Mesenchymal stem cell (in vitro differentiated cells and primary cell): Measurements from ENCODE around the gene AMY2A.
"Not testable (repeated sequence)": the region's sequence is repeated elsewhere in the genome, so short reads cannot be mapped to it uniquely, and the experiment has no call there.

Experiments
- DNase-seq: peaks from one replicate; pipeline ENCODE4 v3.0.0-alpha.2; 2013
- H2AFZ ChIP-seq: one replicate; pipeline ENCODE4 v1.6.1; 2013; ENCODE audit warnings: low read depth, mild to moderate bottlenecking, control low read depth, inconsistent platforms, low read length, moderate library complexity
- H2AK5ac ChIP-seq: 2 replicates; pipeline ENCODE4 v1.6.1; 2013; ENCODE audit warnings: low read length, moderate library complexity, mild to moderate bottlenecking, inconsistent platforms; ENCODE audit not compliant: severe bottlenecking
- H2BK120ac ChIP-seq: one replicate; pipeline ENCODE4 v1.6.1; 2013; ENCODE audit warnings: low read depth, mild to moderate bottlenecking, inconsistent platforms, low read length, moderate library complexity
- H2BK12ac ChIP-seq, 2 experiments: one replicate each; pipeline ENCODE4 v1.6.1; 2013; ENCODE audit warnings: inconsistent platforms in 2 of 2, low read length in 2 of 2, mild to moderate bottlenecking in 2 of 2, moderate library complexity in 2 of 2, control low read depth in 1 of 2
- H2BK15ac ChIP-seq: one replicate; pipeline ENCODE4 v1.6.1; 2013; ENCODE audit warnings: mild to moderate bottlenecking, low read depth, inconsistent platforms; ENCODE audit not compliant: poor library complexity, severe bottlenecking
- H2BK5ac ChIP-seq: 2 replicates; pipeline ENCODE4 v1.6.1; 2013; ENCODE audit warnings: low read depth, mild to moderate bottlenecking, low read length, control low read depth, inconsistent platforms; ENCODE audit not compliant: poor library complexity, severe bottlenecking
- H3K14ac ChIP-seq, 2 experiments: one replicate each; pipeline ENCODE4 v1.6.1; 2013; ENCODE audit warnings: inconsistent platforms in 2 of 2, low read length in 2 of 2, control low read depth in 1 of 2, mild to moderate bottlenecking in 1 of 2, moderate library complexity in 1 of 2
- H3K18ac ChIP-seq, 2 experiments: one replicate each; pipeline ENCODE4 v1.6.1; 2013; ENCODE audit warnings: inconsistent platforms in 2 of 2, low read length in 2 of 2, control low read depth in 1 of 2, low read depth in 1 of 2, mild to moderate bottlenecking in 1 of 2
- H3K23ac ChIP-seq, 2 experiments: one replicate each; pipeline ENCODE4 v1.6.1; 2013; ENCODE audit warnings: inconsistent platforms in 2 of 2, low read length in 2 of 2, mild to moderate bottlenecking in 2 of 2, moderate library complexity in 2 of 2, control low read depth in 1 of 2
- H3K27ac ChIP-seq: 2 replicates; pipeline ENCODE4 v1.5.1; 2013; ENCODE audit warnings: mild to moderate bottlenecking, moderate library complexity, low read length, control low read depth, inconsistent platforms; ENCODE audit not compliant: poor library complexity, severe bottlenecking
- H3K27me3 ChIP-seq, 2 experiments: 2 replicates each; pipeline versions ENCODE4 v1.6.1 to v1.7.0; 2013; ENCODE audit warnings: low read length in 2 of 2, mild to moderate bottlenecking in 2 of 2, moderate library complexity in 2 of 2, control low read depth in 1 of 2, inconsistent platforms in 1 of 2; ENCODE audit not compliant: control insufficient read depth in 1 of 2, insufficient read depth in 1 of 2
- H3K36me3 ChIP-seq, 2 experiments: 2 replicates each; pipeline versions ENCODE4 v1.6.1 to v1.7.0; 2013; ENCODE audit warnings: low read length in 2 of 2, control low read depth in 1 of 2, inconsistent platforms in 1 of 2, low read depth in 1 of 2, mild to moderate bottlenecking in 1 of 2; ENCODE audit not compliant: insufficient read depth in 2 of 2, control insufficient read depth in 1 of 2
- H3K4ac ChIP-seq, 2 experiments: one replicate each; pipeline ENCODE4 v1.6.1; 2013; ENCODE audit warnings: inconsistent platforms in 2 of 2, low read length in 2 of 2, mild to moderate bottlenecking in 2 of 2, moderate library complexity in 2 of 2, control low read depth in 1 of 2, low read depth in 1 of 2
- H3K4me1 ChIP-seq: 2 replicates; pipeline ENCODE4 v1.6.1; 2013; ENCODE audit warnings: low read depth, low read length, control low read depth; ENCODE audit not compliant: control insufficient read depth, insufficient read depth
- H3K4me2 ChIP-seq: 2 replicates; pipeline ENCODE4 v1.6.1; 2013; ENCODE audit warnings: low read length, mild to moderate bottlenecking, inconsistent platforms; ENCODE audit not compliant: poor library complexity, severe bottlenecking
- H3K4me3 ChIP-seq, 2 experiments: 2 replicates each; pipeline versions ENCODE4 v1.5.1 to v1.7.0; 2013; ENCODE audit warnings: low read length in 2 of 2, mild to moderate bottlenecking in 2 of 2, control low read depth in 1 of 2, low read depth in 1 of 2; ENCODE audit not compliant: insufficient read depth in 1 of 2
- H3K79me1 ChIP-seq: replicated peaks from 2 replicates; pipeline ENCODE4 v1.6.1; 2013; ENCODE audit warnings: mild to moderate bottlenecking, control low read depth, low read length, inconsistent platforms; ENCODE audit not compliant: poor library complexity, severe bottlenecking
- H3K9ac ChIP-seq: 2 replicates; pipeline ENCODE4 v1.7.0; 2013; ENCODE audit warnings: mild to moderate bottlenecking, low read length, moderate library complexity
- H3K9me3 ChIP-seq: 2 replicates; pipeline ENCODE4 v1.7.0; 2013; ENCODE audit warnings: mild to moderate bottlenecking, low read length; ENCODE audit not compliant: control insufficient read depth
- H4K8ac ChIP-seq: one replicate; pipeline ENCODE4 v1.6.1; 2013; ENCODE audit warnings: inconsistent platforms, mild to moderate bottlenecking, low read length, moderate library complexity
- H4K91ac ChIP-seq: one replicate; pipeline ENCODE4 v1.6.1; 2013; ENCODE audit warnings: mild to moderate bottlenecking, low read length, inconsistent platforms
- WGBS: methylation state at CpG from one replicate; pipeline ENCODE4 v1.1.7; 2013; ENCODE audit warnings: mixed read lengths; 5-methylcytosine and 5-hydroxymethylcytosine counted together

Gene AMY2A

DNA sequence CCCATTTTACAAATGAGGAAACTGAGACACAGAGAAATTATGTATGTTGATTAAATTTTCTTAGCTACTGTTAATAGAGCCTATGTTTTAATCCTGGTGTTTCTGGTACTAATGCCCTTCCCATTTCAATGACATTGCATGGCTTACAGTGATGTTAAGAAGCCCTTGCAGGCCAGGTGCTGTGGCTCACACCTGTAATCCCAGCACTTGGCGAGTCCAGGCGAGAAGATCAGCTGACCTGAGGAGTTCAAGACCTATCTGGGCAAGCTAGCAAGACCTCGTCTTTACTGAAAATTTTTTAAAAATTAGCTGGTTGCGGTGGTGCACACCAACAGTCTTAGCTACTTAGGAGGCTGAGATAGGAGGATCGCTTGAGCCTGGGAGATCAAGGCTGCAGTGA, 40.4 kb upstream of the AMY2A start:
- not testable (repeated sequence) for H2BK5ac ChIP-seq, H2AK5ac ChIP-seq, H3K4me2 ChIP-seq, H3K4me1 ChIP-seq, DNase-seq, H3K36me3 ChIP-seq, H2BK15ac ChIP-seq, H4K91ac ChIP-seq, H3K9me3 ChIP-seq, H3K9ac ChIP-seq, H3K27me3 ChIP-seq, H3K18ac ChIP-seq, H3K23ac ChIP-seq, H2BK120ac ChIP-seq, H3K4me3 ChIP-seq, H3K27ac ChIP-seq, H2AFZ ChIP-seq, H3K14ac ChIP-seq, H3K79me1 ChIP-seq, H4K8ac ChIP-seq, H2BK12ac ChIP-seq, H3K4ac ChIP-seq
- WGBS: 100% methylated on average over 3 of the region's 5 CpGs

DNA sequence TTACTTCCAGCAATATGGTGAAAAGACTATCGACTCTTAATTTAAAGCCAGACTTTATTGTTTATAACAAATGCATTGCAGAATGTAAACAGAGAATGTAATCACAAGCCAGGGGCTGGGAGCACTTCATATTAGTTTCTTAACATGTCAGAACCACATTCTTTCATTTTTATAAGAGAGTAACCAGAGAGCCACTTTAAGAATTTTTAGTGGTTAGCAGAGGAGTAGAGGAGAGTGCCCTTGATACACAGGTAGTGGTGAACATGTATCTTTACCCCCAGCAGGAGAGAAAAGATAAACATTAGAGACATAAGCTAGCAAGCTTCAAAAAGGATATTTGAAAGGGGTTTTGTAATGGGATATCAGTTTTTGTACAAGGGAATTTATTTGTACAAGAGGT, 34.8 kb upstream of the AMY2A start:
- no peak overlapping the region for H3K9ac ChIP-seq
- H3K14ac ChIP-seq: no peak overlapping the region
- H2BK12ac ChIP-seq: no peak overlapping the region
- no peak overlapping the region for H2AK5ac ChIP-seq
- no peak overlapping the region for H4K8ac ChIP-seq
- no peak overlapping the region for H2BK5ac ChIP-seq
- peaks cover 0 to 9% of the 10 kb centered on the region in 2 experiments for H3K36me3 ChIP-seq
- no peak overlapping the region for H2AFZ ChIP-seq
- no peaks in the 10 kb centered on the region for H3K4me1 ChIP-seq
- H2BK120ac ChIP-seq: no peak overlapping the region
- WGBS: no CpG with 5 or more reads among the region's 1 CpG
- H3K27me3 ChIP-seq: no peaks in the 10 kb centered on the region
- no peak overlapping the region for H3K27ac ChIP-seq
- no peak overlapping the region for H2BK15ac ChIP-seq
- no peak overlapping the region for H3K4me3 ChIP-seq
- no peak overlapping the region for H3K18ac ChIP-seq
- H3K4me2 ChIP-seq: no peak overlapping the region
- H4K91ac ChIP-seq: no peak overlapping the region
- peak; percentile 18 for DNase-seq
- peaks cover under 1% of the 10 kb centered on the region for H3K9me3 ChIP-seq
- H3K4ac ChIP-seq: no peak overlapping the region
- H3K79me1 ChIP-seq: no peaks in the 10 kb centered on the region
- H3K23ac ChIP-seq: no peak overlapping the region

DNA sequence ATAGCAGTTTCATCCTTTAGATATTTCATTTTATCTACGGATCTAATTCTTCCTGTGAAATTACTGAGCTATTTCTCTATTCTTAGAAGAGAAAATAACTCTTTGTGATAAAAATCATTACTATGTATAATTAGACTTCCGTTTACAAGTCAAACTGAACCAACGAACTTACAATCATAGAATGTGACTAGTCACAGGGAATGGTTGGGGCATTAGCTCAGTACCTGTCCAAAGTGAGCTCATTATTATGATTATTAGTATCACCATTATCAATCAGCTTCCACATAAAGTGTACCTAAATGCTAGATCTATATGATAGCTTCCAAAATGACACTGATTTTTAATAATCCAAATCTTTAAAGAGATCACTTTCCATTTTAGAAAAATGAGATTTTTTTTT, 33.3 kb upstream of the AMY2A start:
- no peak for DNase-seq
- H2AFZ ChIP-seq: no peak overlapping the region

DNA sequence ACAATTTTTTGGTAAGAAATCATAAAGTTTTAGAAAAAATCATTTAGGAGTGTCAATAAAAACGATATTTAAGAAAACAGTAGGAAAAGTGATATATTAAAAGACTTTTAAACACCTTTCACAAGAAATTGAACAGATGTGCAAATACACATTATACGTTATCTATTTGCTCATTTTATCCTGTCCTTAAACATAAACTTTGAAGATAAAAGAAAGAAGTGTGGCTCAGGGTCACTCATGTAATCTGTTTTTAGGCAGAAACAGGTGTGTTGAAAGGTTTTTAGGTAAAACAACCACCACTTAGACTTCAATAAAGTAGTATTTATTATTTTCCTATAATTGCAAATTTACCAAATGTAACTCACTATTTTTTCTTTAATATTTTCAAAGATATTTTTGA, 32.7 kb upstream of the AMY2A start:
- Histone ChIP-seq H3K18ac (no peak overlapping the region), H3K23ac (no peak overlapping the region), H3K27ac (no peak overlapping the region), H3K36me3 (peaks cover 0 to 3% of the 10 kb centered on the region in 2 experiments), H3K9ac (no peak overlapping the region), H2AFZ (no peak overlapping the region), H4K8ac (no peak overlapping the region), H3K4me1 (no peaks in the 10 kb centered on the region), H2BK5ac (no peak overlapping the region), H2BK12ac (no peak overlapping the region), H3K4me2 (no peak overlapping the region), H3K4ac (no peak overlapping the region), H3K4me3 (no peak overlapping the region), H3K14ac (no peak overlapping the region), H4K91ac (no peak overlapping the region), H3K9me3 (peaks cover 15% of the 10 kb centered on the region), H3K79me1 (no peaks in the 10 kb centered on the region), H3K27me3 (no peaks in the 10 kb centered on the region), H2AK5ac (no peak overlapping the region), H2BK120ac (no peak overlapping the region), H2BK15ac (no peak overlapping the region)
- no peak for DNase-seq
- no CpG with 5 or more reads among the region's 2 CpGs for WGBS

More for the DNA sequence above, 33.3 kb upstream of the AMY2A start:
- H2AK5ac ChIP-seq: no peak overlapping the region
- H4K8ac ChIP-seq: no peak overlapping the region
- H3K9ac ChIP-seq: no peak overlapping the region
- no peak overlapping the region for H3K14ac ChIP-seq
- no peak overlapping the region for H3K27ac ChIP-seq
- H2BK15ac ChIP-seq: no peak overlapping the region
- H3K9me3 ChIP-seq: peaks cover 10% of the 10 kb centered on the region
- no peaks in the 10 kb centered on the region for H3K79me1 ChIP-seq
- no peak overlapping the region for H2BK5ac ChIP-seq
- H2BK12ac ChIP-seq: no peak overlapping the region
- H3K4ac ChIP-seq: no peak overlapping the region
- H3K23ac ChIP-seq: no peak overlapping the region
- no peaks in the 10 kb centered on the region for H3K4me1 ChIP-seq
- peaks cover 0 to 3% of the 10 kb centered on the region in 2 experiments for H3K36me3 ChIP-seq
- H3K4me2 ChIP-seq: no peak overlapping the region
- no peak overlapping the region for H4K91ac ChIP-seq
- no peaks in the 10 kb centered on the region for H3K27me3 ChIP-seq
- WGBS: 90% methylated on average over 2 of the region's 3 CpGs
- no peak overlapping the region for H3K18ac ChIP-seq
- no peak overlapping the region for H3K4me3 ChIP-seq
- H2BK120ac ChIP-seq: no peak overlapping the region
